ENCODE results near the gene ZDHHC5. TPM values are rescaled to one million over a fixed set of nuclear protein-coding genes. Genes with fewer than 3 reads are reported as not detected.

ZDHHC5 gene
- total and polyA plus RNA-seq, 2 of the 13 experiments (the other 11 are each of a cell fraction or from before 2014, with no cell fraction given), result 26.6 to 34.0 TPM

GRCh38 chr11:57640068-57640800 is 27.7 kb upstream of the ZDHHC5 start:
- H3K36me3 ChIP-seq (replicated peaks in 1 of 2; ENCODE audit: control insufficient read depth in 1 of 2, insufficient read depth in 2 of 2, low read length in 2 of 2), result no peaks in the 10 kb centered on the region
- peak overlapping the region; percentile 86 for H3K4me2 ChIP-seq (ENCODE audit: low read depth, low read length)
- peak overlapping the region; percentile 62 to 73 (median 69) for H3K4me3 ChIP-seq (replicated peaks in 1 of 3; ENCODE audit: insufficient read depth in 1 of 3, low read depth in 2 of 3, low read length in 3 of 3)
- H2AFZ ChIP-seq (ENCODE audit: low read length), result peak overlapping the region; percentile 84
- peak; percentile 30 for ATAC-seq
- no peaks in the 10 kb centered on the region for H3K79me2 ChIP-seq (ENCODE audit: insufficient read depth, low read length)
- peak overlapping the region; percentile 53; the same call in 1 of the 2 replicates for H3K9ac ChIP-seq (ENCODE audit: insufficient read depth, low read depth, low read length)
- ChIA-PET POLR2A (interaction anchor here (0.8 to 4.3 kb wide), 24 partner anchors 8 to 304 kb away, joined by 3 to 33 read pairs (median 4); partner anchors contain the start of genes RTN4RL2, SERPING1, SLC43A1 and SSRP1), CTCF (ENCODE audit: low intra/inter-chr PET ratio, low total read pairs) (interaction anchor here (1.5 to 7.0 kb wide), 2 partner anchors 72 to 295 kb away, joined by 6 to 79 read pairs; partner anchors contain the start of gene UBE2L6)
- H3K4me1 ChIP-seq (ENCODE audit: insufficient read depth, low read length), result peaks cover 34% of the 10 kb centered on the region
- FAIRE-seq, result no peak
- H3K27ac ChIP-seq (ENCODE audit: extremely low read length, insufficient read depth, low read length), result peak overlapping the region; percentile 68
- 35% methylated on average over 6 of the region's 9 CpGs for WGBS (ENCODE audit: low lambda C conversion rate)
- BruUV-seq (replicated peaks), result no TSS peak
- H3K27me3 ChIP-seq (ENCODE audit: control insufficient read depth in 1 of 2, insufficient read depth in 2 of 2, low read length in 2 of 2), result no peaks in the 10 kb centered on the region; a peak in 1 of 5 replicates
- no peak for DNase-seq (ENCODE audit: low spot score)
- in situ Hi-C loops (cut with HindIII; ENCODE audit: extremely low pct_ligation_motif_present, low pct_unique_long_range_greater_than_20kb) (loop anchor here (5.0 to 10.0 kb wide), 3 partner anchors 73 to 293 kb away; partner anchors contain the start of gene UBE2L6), intact Hi-C loops (cut with micrococcal nuclease; ENCODE audit: unreplicated experiment) (loop anchor here (5.0 kb wide), 1 partner anchor 108 kb away; the partner anchor contains the start of gene TIMM10)
- no peaks in the 10 kb centered on the region for H3K9me3 ChIP-seq (ENCODE audit: low read length)
- no peaks in the 10 kb centered on the region for H4K20me1 ChIP-seq (ENCODE audit: insufficient read depth, low read length)
- TF ChIP-seq TEAD3 (CRISPR knock-in tag; optimal IDR thresholded peaks at IDR 0.05; ENCODE audit: borderline replicate concordance) (peak; percentile 0), YEATS4 (CRISPR knock-in tag; IDR thresholded peaks at IDR 0.05; ENCODE audit: borderline replicate concordance) (no peak), ZNF768 (CRISPR knock-in tag; IDR thresholded peaks at IDR 0.05) (no peak; the same call in 1 of the 2 replicates), NR2F1 (CRISPR knock-in tag; IDR thresholded peaks at IDR 0.05) (0 out of 4 replicates have a peak, but pooled peaks of 1 of the 2 experiments have one; percentile 7), IRX3 (CRISPR knock-in tag; IDR thresholded peaks at IDR 0.05; ENCODE audit: borderline replicate concordance, low read depth) (no peak), PRDM15 (CRISPR knock-in tag; IDR thresholded peaks at IDR 0.05) (no peak), HNF1B (CRISPR knock-in tag; IDR thresholded peaks at IDR 0.05) (no peak)
- TF ChIP-seq, protein P1, sequence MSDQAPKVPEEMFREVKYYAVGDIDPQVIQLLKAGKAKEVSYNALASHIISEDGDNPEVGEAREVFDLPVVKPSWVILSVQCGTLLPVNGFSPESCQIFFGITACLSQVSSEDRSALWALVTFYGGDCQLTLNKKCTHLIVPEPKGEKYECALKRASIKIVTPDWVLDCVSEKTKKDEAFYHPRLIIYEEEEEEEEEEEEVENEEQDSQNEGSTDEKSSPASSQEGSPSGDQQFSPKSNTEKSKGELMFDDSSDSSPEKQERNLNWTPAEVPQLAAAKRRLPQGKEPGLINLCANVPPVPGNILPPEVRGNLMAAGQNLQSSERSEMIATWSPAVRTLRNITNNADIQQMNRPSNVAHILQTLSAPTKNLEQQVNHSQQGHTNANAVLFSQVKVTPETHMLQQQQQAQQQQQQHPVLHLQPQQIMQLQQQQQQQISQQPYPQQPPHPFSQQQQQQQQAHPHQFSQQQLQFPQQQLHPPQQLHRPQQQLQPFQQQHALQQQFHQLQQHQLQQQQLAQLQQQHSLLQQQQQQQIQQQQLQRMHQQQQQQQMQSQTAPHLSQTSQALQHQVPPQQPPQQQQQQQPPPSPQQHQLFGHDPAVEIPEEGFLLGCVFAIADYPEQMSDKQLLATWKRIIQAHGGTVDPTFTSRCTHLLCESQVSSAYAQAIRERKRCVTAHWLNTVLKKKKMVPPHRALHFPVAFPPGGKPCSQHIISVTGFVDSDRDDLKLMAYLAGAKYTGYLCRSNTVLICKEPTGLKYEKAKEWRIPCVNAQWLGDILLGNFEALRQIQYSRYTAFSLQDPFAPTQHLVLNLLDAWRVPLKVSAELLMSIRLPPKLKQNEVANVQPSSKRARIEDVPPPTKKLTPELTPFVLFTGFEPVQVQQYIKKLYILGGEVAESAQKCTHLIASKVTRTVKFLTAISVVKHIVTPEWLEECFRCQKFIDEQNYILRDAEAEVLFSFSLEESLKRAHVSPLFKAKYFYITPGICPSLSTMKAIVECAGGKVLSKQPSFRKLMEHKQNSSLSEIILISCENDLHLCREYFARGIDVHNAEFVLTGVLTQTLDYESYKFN (CRISPR knock-in tag; conservative IDR thresholded peaks at IDR 0.05), result no peak
